HEK293 (cell line): ENCODE results near the gene ACTG1.

ENCODE experiments used
- ZNF624 ChIP-seq: fragments of 450-650 bp; formaldehyde crosslinking; IDR thresholded peaks from 2 replicates; pipeline ENCODE4 v1.5.1; 2017; ENCODE audit warnings: missing biosample characterization, missing genetic modification characterization
- TF ChIP-seq, protein P1 (sequence below): fragments of 450-650 bp; formaldehyde crosslinking; IDR thresholded peaks from 2 replicates; pipeline ENCODE4 v1.5.1; 2016; ENCODE audit warnings: missing biosample characterization, missing genetic modification characterization

DNA sequence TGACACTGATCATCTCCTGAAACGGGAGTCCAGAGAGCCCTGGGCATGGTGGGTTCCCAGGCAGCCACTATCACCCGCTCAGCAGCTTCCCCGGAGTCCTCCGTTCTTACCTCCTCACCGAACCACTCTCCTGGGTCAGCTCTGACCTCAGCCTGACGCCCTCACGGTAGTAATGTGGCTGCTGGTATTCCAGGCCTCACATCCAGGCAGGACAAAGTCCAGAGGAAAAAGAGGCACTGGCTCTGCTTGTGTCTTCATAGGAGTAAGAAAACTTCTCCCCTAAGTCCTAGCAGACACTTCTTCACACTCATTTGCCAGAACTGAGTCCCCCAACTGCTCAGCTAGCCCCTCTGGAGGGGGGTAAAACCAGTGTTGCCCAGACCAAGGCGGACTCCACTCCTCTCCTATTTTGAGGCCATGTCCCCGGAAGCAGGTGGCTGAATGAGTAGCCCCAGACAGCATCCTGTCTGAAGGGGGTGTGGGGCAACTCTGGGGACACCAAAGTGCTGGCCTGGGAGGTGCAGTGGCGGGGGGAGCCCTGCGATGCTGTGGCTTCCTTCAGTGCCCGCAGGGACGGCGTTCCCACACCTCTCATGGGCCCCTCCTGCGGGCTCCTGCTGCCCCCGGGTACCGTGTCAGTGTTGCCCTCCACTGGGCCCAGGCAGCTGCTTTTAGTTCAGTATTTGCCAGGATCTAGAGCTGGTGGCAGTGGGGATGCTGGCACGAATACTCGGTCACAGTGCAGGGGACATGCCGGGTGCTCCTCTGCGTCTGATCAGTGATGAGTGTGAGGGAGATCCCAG lies 20.9 kb upstream of the ACTG1 start:
- TF ChIP-seq, protein P1, sequence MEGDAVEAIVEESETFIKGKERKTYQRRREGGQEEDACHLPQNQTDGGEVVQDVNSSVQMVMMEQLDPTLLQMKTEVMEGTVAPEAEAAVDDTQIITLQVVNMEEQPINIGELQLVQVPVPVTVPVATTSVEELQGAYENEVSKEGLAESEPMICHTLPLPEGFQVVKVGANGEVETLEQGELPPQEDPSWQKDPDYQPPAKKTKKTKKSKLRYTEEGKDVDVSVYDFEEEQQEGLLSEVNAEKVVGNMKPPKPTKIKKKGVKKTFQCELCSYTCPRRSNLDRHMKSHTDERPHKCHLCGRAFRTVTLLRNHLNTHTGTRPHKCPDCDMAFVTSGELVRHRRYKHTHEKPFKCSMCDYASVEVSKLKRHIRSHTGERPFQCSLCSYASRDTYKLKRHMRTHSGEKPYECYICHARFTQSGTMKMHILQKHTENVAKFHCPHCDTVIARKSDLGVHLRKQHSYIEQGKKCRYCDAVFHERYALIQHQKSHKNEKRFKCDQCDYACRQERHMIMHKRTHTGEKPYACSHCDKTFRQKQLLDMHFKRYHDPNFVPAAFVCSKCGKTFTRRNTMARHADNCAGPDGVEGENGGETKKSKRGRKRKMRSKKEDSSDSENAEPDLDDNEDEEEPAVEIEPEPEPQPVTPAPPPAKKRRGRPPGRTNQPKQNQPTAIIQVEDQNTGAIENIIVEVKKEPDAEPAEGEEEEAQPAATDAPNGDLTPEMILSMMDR (tag by site-specific recombination): no peak
- TF ChIP-seq ZNF624 (tag by site-specific recombination): no peak
